ENCODE measurements around the gene CCL24.

- TF ChIP-seq POLR2A (IDR thresholded peaks at IDR 0.05) (no peak), CTCF (IDR thresholded peaks at IDR 0.05) (no peak)
These were observed 23.2 kb upstream of the CCL24 start for GRCh38 chr7:75836798-75837197.

All from uterus (tissue), 2 donors.